ENCODE data around the gene FGF2.
"Not testable (repeated sequence)": the region's sequence is repeated elsewhere in the genome, so short reads cannot be mapped to it uniquely, and the experiment has no call there.

Gene FGF2

GRCh38 chr4:122814426-122814825 lies 12.2 kb upstream of the FGF2 start:
- DNase-seq, result no peak

DNA sequence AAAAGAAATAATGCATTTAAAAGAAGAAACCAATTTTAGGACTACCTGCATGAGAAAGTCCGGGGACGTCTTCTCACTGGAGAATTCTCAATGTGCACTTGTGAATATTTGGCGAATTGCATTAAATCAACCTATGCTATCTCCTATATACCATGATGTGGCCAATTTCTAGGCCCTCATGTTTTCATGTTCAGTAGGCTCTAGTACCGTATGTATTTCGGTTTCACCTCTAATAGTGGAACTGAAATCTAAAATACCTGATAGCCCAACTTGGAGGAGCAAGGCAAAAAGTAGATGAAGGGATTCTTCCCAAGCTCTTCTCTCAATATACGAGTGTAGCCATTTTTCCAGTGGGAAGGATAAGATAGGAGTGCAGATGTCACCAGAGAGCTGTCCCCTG lies 11.4 kb upstream of the FGF2 start:
- DNase-seq, result no peak

- no peak for DNase-seq
These were observed 10.2 kb upstream of the FGF2 start for GRCh38 chr4:122816476-122816875.

DNA sequence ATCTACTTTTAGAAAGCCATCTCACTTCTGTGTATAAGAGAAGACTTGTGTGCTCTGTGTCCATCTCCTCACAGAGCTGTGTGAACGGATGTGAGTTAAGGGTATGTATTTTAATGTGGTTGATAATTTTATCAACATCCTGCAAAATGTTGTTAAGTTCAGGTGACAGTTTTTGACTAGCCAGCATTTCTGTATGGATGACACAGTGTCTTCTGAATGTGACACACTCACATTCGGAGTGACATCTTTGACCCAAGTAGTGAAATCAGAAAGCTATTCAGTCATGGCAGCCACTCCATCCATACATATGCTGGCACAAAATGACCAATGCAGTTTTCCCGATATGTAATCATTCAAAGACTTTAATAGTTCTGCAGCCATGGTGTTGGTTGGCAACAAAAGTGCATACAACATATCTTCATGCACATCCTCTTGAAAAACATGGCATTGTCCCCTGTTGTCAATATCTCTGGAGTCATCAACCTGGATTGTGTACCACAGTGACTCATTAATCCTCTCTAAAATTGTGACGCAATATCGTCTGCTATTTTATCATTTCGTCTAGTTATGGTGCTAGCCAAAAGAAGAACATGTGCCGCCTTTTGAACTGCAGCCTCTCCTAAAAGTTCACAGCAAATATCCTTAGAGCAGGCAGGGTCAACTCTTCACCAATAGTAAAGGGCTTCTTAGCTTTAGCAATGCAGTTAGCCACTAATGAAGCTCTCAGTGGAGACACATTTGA lies 6.8 kb upstream of the FGF2 start:
- DNase-seq, result no peak

DNA sequence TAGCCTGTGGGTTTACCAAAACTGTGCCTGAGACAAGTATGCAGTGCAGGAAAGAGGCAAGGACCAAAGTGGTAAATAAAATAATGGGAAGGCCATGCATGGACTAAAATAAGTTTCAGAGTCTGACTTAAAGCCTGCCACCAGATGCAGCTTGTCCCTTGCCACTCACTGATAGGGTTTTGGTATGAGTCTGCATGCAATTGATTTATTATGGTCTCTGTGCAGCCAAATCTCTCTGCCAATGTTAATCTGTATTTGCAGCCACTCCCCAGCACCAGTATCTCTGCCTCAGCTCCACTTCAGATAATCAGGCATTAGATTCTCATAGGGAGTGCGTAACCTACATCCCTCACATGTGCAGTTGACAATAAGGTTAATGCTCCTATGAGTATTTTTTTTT lies 5.5 kb upstream of the FGF2 start:
- DNase-seq, result no peak

DNA sequence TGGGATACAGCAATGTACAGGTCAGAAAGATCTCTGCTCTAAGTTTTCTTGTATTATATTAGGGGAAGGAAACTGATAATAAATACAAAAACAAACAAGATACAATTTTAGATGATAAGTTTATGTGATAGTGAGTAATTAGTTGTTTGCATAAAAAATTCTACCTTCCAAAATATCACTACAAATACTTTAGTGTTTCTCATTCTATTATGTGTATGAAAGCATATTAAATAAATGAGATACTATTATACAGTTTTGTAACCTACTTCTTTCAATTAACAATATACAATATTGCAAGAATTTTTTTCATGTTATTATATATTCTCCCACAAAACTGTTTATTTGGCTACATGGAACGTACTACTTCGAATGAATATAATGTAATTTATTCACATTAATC lies 4.2 kb upstream of the FGF2 start:
- no peak for DNase-seq

DNA sequence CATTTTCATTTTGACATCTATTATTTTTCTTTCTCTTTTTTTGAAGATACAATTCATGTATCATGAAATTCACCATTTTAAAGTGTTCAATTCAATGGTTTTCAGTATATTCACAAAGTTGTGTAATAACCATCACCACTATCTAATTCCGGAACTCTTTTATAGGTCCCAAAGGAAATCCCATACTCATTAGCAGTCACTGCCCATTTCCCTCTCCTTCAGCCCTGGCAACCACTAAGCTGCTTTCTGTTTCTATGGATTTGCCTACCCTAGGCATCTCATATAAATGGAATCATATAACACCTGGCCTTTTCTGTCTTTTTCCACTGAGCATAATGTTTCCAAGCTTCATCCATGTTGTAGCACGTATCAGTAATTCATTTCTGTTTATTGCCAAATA lies 3.2 kb upstream of the FGF2 start:
- DNase-seq, result no peak

GRCh38 chr4:122824616-122825015 lies 2.0 kb upstream of the FGF2 start:
- no peak for DNase-seq

DNA sequence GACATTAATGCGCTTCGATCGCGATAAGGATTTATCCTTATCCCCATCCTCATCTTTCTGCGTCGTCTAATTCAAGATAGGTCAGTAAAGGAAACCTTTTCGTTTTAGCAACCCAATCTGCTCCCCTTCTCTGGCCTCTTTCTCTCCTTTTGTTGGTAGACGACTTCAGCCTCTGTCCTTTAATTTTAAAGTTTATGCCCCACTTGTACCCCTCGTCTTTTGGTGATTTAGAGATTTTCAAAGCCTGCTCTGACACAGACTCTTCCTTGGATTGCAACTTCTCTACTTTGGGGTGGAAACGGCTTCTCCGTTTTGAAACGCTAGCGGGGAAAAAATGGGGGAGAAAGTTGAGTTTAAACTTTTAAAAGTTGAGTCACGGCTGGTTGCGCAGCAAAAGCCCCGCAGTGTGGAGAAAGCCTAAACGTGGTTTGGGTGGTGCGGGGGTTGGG lies 528 bp upstream of the FGF2 start:
- no peak for DNase-seq

DNA sequence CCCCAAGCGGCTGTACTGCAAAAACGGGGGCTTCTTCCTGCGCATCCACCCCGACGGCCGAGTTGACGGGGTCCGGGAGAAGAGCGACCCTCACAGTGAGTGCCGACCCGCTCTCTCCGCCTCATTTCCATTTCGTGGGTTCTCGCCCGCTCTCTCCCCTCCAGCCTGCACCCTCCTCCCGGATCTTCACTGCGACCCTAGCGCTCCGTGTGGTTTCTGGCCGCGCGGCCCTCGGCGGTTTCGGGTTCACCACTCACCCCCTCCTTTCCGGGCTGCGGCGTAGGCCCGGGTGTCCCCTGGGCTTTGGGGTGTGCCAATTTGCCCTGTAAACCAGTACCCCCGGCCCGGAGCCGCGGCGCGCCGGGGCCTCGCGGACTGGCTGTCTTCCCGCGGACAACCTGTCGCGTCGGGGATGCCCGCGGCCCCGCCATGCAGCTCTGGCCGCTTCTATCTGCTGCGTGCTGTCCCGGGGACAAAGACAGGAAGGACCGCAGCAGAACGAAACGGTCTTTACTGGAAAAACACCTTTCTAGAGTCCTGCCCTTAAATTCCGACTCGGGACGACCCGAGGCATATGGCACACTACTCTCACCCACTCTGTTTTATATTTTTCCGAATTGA lies 737 bp downstream of the FGF2 start:
- peak; percentile 17 for DNase-seq

DNA sequence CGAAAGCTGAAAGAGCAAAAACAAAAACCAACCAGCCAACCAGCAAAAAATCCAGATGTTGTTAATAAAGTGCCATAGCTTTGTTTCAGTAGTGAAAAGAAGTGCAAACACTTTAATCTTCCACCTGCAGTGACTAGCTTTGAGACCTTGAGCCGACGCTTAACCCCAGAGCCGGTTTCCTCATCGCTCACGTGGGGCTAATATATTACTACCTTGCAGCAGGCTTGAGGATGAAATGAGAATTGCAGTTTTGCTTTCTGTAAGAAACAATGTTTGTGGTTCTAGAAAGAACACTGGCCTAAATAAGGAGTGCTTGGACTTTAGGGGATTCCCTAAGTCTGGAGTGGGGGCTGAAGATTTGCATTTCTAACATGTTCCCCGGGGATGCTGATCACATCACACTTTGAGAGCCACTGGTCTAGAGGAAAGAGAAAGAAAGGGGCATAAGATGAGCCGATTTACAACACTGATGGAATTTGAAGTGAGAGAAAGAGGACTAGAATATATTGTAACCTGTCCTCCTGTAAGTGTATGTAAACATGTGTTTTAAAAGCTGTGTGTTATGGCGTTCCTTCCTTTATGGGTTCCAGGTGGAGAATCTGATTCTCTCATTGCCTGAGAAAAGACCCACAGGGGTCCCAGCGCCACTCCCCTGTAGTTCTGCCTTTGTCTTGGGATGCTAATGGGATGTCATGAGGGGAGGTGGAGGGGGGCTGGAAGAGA lies 1.4 kb downstream of the FGF2 start:
- DNase-seq, result peak; percentile 26

- no peak for DNase-seq
These were observed 3.9 kb downstream of the FGF2 start for GRCh38 chr4:122830426-122831095.

DNA sequence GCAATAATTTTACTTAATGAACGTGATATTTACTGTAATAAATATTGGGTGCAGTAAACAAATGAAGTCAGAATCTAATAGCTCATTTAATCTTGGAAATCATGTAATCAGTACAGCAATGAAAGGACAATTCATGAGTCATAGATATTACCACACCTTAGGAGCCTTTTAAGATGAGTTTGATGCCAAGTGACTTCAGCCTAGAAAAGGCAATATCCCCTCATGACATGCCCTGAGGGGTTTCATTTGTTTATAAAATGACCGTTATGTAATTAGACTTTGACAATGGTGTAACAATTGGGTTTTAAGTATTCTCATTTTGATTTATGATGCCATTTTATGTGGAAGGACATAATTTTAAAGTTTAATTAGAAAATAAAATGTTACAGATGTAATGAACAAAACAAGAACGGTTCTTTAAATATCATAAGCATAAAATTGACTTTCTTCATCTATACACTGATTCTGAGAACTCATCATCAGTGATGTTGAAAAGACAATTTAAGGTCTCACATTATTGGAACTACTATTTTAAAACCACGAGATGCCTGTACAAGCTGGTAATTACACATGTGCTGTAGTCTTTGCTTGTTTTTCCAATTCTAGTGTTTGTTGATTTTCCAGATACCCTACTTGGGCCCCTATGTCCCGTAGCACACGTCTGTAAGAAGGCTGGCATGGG lies 5.0 kb downstream of the FGF2 start:
- DNase-seq, result no peak

GRCh38 chr4:122832732-122833131 lies 6.1 kb downstream of the FGF2 start:
- no peak for DNase-seq

DNA sequence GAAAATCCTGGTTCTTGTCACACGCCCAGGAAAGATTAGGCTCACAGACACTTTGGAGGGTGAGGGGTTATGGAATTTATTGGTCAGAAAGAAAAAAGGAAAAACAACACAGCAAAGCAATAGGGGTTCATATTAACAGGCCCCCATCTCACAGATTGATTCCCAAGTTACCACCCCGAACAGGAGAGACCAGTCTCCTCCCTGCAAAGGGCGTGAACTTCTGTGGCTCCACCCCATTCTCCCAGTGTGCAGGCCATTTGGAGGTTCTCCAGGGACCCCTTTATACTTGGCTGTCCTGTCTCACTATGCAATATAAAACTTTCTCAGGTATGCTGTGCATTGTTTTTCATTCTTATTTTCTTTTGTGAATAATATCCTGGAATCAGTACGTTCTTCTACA lies 7.4 kb downstream of the FGF2 start:
- DNase-seq, result no peak

- no peak for DNase-seq
These were observed 10.3 kb downstream of the FGF2 start for GRCh38 chr4:122836941-122837340.

DNA sequence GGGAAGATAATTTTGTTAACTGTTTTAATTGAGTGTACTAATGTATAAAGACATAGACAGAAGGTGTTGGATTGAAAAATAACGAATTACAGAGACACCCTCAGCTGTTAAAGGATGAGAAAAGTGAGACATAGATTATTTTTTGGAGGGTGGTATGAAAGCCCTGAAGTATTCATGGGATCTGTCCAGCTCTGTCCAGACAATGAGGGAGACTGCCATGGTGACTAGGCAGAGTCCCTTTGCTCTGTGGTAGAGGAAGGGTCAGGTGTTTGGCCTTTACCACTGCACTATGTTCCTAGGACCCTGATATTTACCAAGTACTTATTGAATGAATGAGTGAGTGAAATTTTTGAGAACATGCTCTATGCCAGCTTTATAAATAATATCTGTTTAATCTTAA lies 11.4 kb downstream of the FGF2 start:
- DNase-seq, result no peak

DNA sequence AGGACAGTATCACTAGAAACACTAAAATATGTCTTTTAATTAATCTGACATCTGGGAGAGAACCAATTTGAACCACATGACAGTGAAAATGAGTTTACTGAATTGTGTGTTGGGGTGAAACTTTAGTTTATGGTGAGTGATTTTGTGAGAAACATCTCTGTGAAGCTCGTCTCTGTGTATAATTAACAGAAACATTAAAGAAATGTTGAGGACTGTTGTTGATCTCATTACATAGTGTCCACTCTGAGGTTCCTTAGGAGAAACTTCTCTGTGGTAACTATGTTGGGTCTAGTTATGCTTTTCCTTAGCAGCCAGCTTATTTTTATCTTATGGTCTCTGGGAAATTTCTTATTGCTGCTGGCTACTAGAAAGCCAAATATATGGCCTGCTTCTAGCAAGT lies 15.8 kb downstream of the FGF2 start:
- DNase-seq, result no peak

DNA sequence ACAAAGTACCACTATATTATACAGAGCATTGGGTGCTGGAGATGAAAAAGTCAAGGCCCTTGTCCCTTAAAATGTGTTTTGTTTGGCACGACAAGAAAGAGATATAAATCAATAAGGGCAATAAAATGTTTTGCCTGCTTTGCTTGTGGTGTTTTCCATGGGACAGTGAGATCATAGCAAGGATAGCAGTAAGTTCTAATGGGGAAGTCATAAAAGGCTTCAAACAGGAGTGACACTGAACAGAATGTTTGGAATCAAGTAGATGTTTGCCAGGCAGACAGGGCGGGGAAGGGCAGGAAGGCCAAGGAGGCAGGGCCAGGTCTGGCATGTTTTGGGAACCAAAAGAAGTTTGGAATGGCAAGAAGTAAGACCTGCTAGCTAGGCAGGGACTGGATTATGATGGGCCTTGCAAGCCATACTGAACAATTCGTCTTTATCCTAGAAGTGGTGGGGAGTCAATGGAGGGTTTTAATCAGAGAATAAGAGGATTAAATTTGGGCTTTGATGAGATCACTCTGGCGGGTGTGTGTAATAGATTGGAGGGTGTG lies 16.4 kb downstream of the FGF2 start:
- no peak for DNase-seq

- not testable (repeated sequence) for DNase-seq
These were observed 17.8 kb downstream of the FGF2 start for GRCh38 chr4:122844391-122844790.

DNA sequence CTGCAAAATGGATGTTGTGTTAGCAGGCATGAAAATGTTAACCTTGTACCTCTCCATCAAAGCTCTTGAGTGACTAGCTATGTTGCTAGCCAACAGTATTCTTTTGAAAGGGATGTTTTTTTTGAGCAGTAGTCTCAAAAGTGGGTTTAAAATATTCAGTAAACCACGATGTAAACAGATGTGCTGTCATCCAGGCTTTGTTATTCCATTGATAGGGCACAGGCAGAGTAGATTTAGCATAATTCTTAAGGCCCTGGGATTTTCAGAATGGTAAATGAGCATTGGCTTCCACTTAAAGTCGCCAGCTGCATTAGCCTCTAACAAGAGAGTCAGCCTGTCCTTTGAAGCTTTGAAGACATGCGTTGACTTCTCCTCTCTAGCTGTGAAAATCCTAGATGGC lies 18.4 kb downstream of the FGF2 start:
- no peak for DNase-seq

DNA sequence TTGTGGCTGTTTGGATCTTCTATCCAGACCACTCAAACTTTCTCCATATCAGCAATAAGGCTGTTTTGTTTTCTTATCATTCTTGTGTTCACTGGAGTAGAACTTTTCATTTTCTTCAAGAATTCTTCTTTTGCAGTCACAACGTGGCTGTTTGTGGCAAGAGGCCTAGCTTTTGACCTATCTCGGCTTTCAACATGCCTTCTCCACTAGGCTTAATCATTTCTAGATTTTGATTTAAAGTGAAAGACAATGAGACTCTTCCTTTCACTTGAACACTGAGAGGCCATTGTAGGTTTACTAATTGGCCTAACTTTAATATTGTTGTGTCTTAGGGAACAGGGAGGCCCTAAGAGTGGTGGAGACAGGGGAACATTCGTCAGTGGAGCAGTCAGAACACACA lies 19.1 kb downstream of the FGF2 start:
- DNase-seq, result no peak

DNA sequence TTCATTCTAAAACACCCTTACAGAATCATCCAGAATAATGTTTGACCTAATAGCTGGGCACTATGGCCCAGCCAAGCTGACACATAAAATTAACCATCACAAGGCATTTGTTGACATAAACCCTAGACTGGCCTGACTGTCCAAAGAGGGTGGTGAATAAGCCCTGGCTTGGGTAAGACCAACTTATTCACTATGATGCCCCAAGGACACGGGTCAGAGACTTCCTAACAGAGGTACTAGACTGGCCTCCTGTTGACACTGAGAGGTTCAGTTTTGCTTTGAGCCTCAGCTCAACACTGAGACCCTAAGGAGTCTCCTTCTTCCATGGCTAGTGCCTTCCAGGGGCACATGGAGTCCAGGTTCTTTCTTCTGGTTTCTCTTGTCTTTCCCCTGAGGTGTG lies 21.3 kb downstream of the FGF2 start:
- DNase-seq, result no peak

All from NCI-H1092 (cell line).